DOHH2 (cell line): Measurements from ENCODE around the gene WDR91.

Source experiments
- H3F3A ChIP-seq: fragments of 200-600 bp; sonication (generic), shearing (Covaris generic); 2 replicates; pipeline ENCODE4 v1.6.0; 2016; ENCODE audit warnings: antibody characterized with exemption, mild to moderate bottlenecking; ENCODE audit not compliant: control insufficient read depth, insufficient read depth
- H3K27ac ChIP-seq: fragments of 200-600 bp; sonication (generic); 2 replicates; pipeline ENCODE4 v1.5.1; 2014; ENCODE audit warnings: low read depth, mild to moderate bottlenecking, low read length, moderate library complexity
- H3K27me3 ChIP-seq: fragments of 200-600 bp; sonication (generic); 2 replicates; pipeline ENCODE4 v1.6.1; 2014; ENCODE audit warnings: mild to moderate bottlenecking, low read length, mixed read lengths; ENCODE audit not compliant: control insufficient read depth
- H3K36me3 ChIP-seq: fragments of 200-600 bp; sonication (generic); 2 replicates; pipeline ENCODE4 v1.6.1; 2014; ENCODE audit warnings: mild to moderate bottlenecking, low read length, moderate library complexity, mixed read lengths; ENCODE audit not compliant: control insufficient read depth
- H3K4me1 ChIP-seq: fragments of 200-600 bp; sonication (generic); 2 replicates; pipeline ENCODE4 v1.6.1; 2014; ENCODE audit warnings: mild to moderate bottlenecking, low read length, mixed read lengths; ENCODE audit not compliant: control insufficient read depth
- H3K4me2 ChIP-seq: fragments of 200-600 bp; sonication (generic); 2 replicates; pipeline ENCODE4 v1.6.0; 2014; ENCODE audit warnings: mild to moderate bottlenecking, low read length, moderate library complexity
- H3K4me3 ChIP-seq: fragments of 200-600 bp; sonication (generic); 2 replicates; pipeline ENCODE4 v1.5.1; 2014; ENCODE audit warnings: mild to moderate bottlenecking, low read length, mixed read lengths
- H3K79me2 ChIP-seq: fragments of 200-600 bp; sonication (generic); 2 replicates; pipeline ENCODE4 v1.6.1; 2014; ENCODE audit warnings: mild to moderate bottlenecking, low read length, mixed read lengths; ENCODE audit not compliant: control insufficient read depth
- H3K9me2 ChIP-seq: fragments of 200-600 bp; sonication (generic); replicated peaks from 2 replicates; pipeline ENCODE4 v1.6.1; 2014; ENCODE audit warnings: mild to moderate bottlenecking, low read length, mixed read lengths; ENCODE audit not compliant: control insufficient read depth
- H3K9me3 ChIP-seq: fragments of 200-600 bp; sonication (generic); 2 replicates; pipeline ENCODE4 v1.6.1; 2014; ENCODE audit warnings: antibody characterized with exemption, low read length, mixed read lengths; ENCODE audit not compliant: control insufficient read depth, insufficient read depth
- H4K20me1 ChIP-seq: fragments of 200-600 bp; sonication (generic); 2 replicates; pipeline ENCODE4 v1.6.0; 2014; ENCODE audit warnings: low read depth, mild to moderate bottlenecking, antibody characterized with exemption, low read length, moderate library complexity; ENCODE audit not compliant: control insufficient read depth, insufficient read depth
- CTCF ChIP-seq: fragments of 200-600 bp; sonication (generic); IDR thresholded peaks from one replicate; pipeline ENCODE4 v1.5.1; 2014; ENCODE audit warnings: antibody characterized with exemption, mild to moderate bottlenecking, low read depth, low read length; ENCODE audit not compliant: poor library complexity, severe bottlenecking
- EZH2phosphoT487 ChIP-seq: fragments of 200-600 bp; sonication (generic); IDR thresholded peaks from 2 replicates; pipeline ENCODE4 v1.6.1; 2017; ENCODE audit warnings: borderline replicate concordance, mild to moderate bottlenecking, antibody characterized with exemption, low read length, moderate library complexity, mixed read lengths

Gene WDR91

GRCh38 chr7:135251496-135252391 lies 40.4 kb upstream of the WDR91 start:
- H3K4me3 ChIP-seq, result no peak overlapping the region
- H3K79me2 ChIP-seq, result no peaks in the 10 kb centered on the region
- H3F3A ChIP-seq, result no peaks in the 10 kb centered on the region
- no peak for TF ChIP-seq EZH2phosphoT487
- H3K4me1 ChIP-seq, result no peaks in the 10 kb centered on the region
- H3K27me3 ChIP-seq, result no peaks in the 10 kb centered on the region
- H3K9me3 ChIP-seq, result no peaks in the 10 kb centered on the region
- H3K4me2 ChIP-seq, result no peak overlapping the region
- H3K9me2 ChIP-seq, result no peaks in the 10 kb centered on the region
- H3K36me3 ChIP-seq, result no peaks in the 10 kb centered on the region
- no peak overlapping the region for H3K27ac ChIP-seq
- no peaks in the 10 kb centered on the region for H4K20me1 ChIP-seq

GRCh38 chr7:135248546-135248945 lies 37.2 kb upstream of the WDR91 start:
- Histone ChIP-seq H3K36me3 (no peaks in the 10 kb centered on the region), H3K4me3 (no peak overlapping the region), H3K79me2 (no peaks in the 10 kb centered on the region), H3K27ac (no peak overlapping the region), H3K9me3 (0 out of 2 replicates have a peak, but pooled peaks cover 4% of the 10 kb centered on the region), H3K27me3 (no peaks in the 10 kb centered on the region), H3K9me2 (no peaks in the 10 kb centered on the region), H3K4me1 (no peaks in the 10 kb centered on the region), H4K20me1 (no peaks in the 10 kb centered on the region), H3K4me2 (no peak overlapping the region), H3F3A (no peaks in the 10 kb centered on the region)
- TF ChIP-seq CTCF (no peak), EZH2phosphoT487 (no peak)

- 0 out of 2 replicates have a peak, but pooled peaks cover 4% of the 10 kb centered on the region for H3K9me3 ChIP-seq
- H3F3A ChIP-seq, result no peaks in the 10 kb centered on the region
- H3K27ac ChIP-seq, result no peak overlapping the region
- no peak for TF ChIP-seq CTCF
- no peak for TF ChIP-seq EZH2phosphoT487
- H3K27me3 ChIP-seq, result peaks cover 6% of the 10 kb centered on the region
- H3K4me1 ChIP-seq, result no peaks in the 10 kb centered on the region
- no peaks in the 10 kb centered on the region for H3K9me2 ChIP-seq
- H4K20me1 ChIP-seq, result no peaks in the 10 kb centered on the region
- no peaks in the 10 kb centered on the region for H3K79me2 ChIP-seq
- no peaks in the 10 kb centered on the region for H3K36me3 ChIP-seq
- no peak overlapping the region for H3K4me3 ChIP-seq
- H3K4me2 ChIP-seq, result no peak overlapping the region
Measured at GRCh38 chr7:135247746-135248471, 36.6 kb upstream of the WDR91 start.
